CD4-positive, alpha-beta T cell treated with Interleukin-17A for 4 hours (primary cell): Measurements from ENCODE around the gene CCDC192.

ENCODE experiments used
- DNase-seq: peaks from one replicate; pipeline ENCODE4 v3.0.0-alpha.2; 2020; ENCODE audit warnings: mixed read lengths

Gene CCDC192

DNA sequence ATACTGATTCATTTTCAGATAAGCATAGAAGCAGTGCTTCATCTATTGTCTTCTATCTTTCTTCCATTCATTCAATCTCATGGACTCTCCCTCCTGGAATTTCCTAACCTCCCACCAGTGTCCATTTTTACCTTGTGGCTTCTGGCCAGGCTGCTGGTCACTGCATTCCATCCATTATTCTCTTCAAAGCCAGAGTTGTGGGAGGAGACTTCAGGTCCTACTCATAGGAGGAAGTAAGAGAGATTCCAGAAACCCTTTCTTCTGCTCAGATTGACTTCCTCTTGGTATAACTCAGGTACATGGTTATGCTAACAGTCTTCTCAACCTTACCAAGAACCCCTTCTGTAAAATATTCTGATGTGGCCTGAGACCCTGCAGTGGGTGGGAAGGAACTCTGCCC is 227.1 kb downstream of the CCDC192 start:
- DNase-seq, result no peak

DNA sequence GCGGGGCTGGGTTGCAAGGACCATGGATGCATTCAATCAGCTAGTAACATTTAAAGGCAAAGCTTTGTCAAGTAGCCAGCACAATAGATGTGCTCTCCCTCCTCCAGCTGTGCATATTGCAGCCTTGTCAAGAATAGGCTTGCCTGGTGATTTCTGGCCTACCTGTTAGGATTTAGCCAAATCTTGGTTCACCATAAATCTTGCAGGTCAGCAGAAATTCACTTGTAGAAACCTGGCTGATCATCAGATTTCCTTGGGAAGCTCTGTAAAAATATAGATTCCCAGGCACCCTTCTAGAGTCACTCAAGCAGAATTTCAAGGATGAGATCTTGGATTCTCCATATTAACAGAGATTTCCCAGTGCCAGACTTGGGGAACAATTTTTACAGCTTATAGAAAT is 228.2 kb downstream of the CCDC192 start:
- no peak for DNase-seq

DNA sequence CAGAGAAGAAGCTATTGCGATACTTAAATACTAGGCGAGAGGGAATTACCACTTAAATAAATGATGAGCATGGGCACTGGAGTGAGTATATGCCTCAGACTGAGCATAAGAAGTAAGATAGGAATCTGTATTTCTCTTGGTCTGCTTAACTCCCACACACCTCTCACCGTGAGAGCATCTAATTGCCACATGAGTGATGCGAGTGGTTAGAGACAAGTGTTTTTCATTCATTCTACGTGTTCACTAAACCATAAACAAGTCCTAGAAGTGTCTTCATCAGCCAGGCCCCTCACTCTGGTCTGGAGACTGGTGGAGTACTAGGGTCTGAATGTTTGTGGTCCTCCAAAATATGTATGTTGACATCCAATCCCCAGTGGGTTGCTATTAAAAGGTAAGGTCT is 230.2 kb downstream of the CCDC192 start:
- no peak for DNase-seq

DNA sequence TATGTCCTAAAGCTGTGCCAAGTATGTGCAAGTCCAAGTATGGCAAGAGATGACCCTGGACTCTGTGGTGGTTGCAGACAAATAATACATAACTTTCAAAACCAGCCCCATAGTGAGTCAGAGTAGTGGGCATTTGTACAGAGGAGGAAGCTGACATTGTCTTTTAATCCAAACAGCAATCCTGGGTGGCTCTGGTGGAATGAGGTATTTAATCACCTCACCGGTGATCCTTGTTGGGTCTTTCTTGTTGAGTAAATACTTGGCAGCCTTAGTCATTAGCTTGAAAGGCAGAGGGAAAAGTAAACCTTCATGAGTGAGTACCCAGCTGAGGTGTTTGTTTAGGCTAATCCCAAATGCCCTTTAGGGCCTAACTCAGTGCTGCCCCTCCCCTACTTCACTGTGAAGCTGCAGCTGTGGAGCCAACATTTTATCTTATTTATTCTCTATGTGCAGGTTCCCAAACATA is 231.6 kb downstream of the CCDC192 start:
- no peak for DNase-seq

DNA sequence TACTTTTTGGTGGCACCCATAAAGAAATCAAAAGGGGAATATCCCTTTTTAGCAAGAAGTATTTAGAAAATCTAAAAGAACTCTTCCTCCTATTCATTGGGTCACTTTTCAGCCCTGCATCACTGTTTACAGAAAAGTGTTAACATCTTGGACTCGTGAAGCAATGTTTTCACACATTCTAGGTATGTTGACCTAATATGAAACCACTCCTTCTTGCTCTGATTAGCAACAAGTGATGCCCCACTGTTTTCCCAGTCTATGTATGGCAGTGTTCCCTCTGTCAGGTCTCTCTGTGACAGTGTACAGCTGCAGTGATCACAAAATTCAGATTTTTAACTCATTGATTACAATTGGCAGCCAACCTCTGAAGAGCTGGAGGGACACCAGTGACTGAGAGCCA is 232.2 kb downstream of the CCDC192 start:
- DNase-seq, result no peak

DNA sequence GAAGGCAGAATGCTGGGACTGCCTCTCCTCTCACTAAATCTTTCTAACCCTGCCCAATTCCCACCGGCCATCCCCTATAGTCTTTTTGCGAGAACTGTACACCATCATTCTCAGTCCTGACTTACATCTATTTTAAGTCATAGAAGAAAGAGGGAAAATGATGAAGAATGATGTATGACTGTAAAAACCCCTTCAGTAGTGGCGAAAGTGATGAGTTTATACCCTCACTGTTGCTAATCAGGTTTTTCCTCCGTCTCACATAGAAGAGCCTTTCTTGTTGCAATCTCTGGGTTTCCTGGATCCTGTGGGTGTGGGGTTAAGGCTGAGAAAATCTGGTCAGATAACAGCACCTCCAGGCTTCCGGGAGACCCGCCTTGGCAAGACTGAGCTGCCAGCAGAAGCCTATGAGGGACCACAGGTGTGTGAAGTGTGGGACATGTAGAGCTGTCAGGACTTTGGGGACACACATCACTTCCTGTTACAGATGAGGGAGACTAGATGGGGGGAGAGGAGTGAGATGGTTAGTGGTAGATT is 233.3 kb downstream of the CCDC192 start:
- peak; percentile 3 for DNase-seq

DNA sequence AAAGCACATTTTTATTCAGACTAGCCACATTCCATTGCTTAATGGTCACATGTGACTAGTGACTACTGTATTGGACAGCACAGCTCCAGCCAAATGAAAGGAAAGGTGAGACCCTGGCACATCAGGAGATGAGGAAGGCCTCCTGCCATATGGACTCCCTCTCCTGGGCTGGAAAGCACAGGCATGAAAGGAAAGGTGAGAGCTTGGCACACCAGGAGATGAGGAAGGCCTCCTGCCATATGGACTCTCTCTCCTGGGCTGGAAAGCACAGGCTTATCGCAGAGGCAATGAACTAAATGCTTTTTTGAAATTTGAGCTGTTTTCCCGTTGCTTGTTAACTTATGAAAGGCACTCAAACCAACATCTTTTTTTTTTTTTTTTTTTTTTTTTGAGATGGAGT is 235.6 kb downstream of the CCDC192 start:
- DNase-seq, result no peak

DNA sequence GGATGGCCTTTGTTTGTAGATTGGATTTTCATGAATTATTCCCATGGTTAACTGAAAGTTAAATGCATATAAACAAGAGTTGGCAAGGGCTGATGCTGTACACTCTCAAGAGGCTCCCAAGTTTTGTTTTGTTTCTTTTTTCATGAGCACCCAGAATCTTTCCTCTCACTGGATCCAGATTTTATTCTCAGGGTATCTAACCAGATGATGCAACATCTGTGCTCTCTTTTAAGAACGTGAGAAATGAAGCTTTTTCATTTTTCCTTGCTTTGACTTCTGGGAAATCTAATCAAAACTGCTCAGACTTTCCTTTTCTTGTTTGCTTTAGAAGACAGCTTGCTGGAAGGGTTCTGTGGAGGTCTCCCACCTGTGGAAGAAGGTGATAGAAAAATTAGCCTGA is 237.7 kb downstream of the CCDC192 start:
- DNase-seq, result no peak

DNA sequence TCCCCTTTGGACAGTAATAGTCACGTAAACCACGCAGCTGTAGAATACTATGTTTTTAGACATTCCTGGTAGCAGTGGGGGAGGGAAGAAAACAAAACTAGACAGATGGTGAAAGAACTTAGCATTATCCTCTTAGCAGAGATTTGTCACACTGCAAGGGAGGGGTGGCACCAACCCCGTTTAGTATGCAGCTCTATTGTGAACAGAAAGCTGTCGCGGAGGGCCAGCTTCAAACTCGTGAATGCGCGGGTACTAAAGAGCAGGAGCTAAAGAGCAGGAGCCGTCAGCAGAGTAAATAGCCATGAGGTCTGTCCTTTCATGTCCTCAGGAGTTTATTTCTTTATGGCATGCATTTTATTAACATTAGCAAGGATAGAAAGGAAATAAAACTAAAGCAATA is 238.5 kb downstream of the CCDC192 start:
- DNase-seq, result no peak

DNA sequence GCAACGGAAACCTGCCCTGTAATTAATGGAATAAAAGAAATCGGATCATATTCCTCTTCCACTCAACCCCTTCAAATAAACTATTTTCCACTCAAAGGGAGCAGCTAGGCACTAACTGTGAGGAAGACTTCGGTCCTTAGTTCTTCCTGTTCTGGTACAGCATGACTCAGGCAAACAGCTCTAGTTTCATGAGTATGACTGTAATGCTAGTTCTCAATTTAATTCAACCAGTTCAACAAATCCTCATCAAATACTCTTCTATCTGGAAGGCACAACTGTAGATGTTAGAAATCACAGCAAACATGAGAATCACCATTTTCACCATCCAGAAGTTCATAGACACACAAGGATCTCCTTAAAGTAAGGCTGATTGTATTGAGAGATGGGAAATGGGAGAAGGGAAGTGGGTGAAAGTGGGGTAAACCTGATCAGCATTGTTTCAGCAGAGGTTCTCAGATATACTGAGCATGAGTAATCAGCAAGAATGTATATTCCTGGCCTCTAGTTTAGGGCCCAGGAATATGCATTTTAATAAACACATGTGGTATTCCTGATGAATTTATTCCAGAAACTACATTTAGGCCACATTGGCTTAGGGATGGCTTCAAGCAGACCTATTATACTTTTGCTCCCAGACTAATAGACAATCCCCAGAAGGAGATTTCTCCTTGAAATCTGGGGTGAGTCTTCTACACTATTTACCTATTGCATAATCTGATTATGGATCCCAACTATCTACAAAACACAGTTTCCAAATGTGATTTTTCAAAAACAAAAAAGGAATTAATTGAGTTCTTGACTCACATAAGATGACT is 239.3 kb downstream of the CCDC192 start:
- no peak for DNase-seq

DNA sequence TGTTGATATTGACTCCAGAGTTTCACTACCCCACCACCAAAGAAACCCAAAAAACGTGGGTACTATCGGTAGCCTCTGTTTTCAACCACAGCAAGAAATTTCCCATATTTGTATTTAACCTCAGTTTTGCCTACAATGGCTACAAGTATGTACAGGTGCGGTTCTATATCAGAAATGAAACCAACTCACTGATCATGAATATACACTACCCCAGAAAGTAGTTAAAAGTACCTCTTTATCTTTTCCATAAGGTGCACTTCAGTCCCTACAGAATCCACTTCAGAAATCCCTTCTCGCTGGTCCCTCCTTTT is 239.8 kb downstream of the CCDC192 start:
- DNase-seq, result no peak

DNA sequence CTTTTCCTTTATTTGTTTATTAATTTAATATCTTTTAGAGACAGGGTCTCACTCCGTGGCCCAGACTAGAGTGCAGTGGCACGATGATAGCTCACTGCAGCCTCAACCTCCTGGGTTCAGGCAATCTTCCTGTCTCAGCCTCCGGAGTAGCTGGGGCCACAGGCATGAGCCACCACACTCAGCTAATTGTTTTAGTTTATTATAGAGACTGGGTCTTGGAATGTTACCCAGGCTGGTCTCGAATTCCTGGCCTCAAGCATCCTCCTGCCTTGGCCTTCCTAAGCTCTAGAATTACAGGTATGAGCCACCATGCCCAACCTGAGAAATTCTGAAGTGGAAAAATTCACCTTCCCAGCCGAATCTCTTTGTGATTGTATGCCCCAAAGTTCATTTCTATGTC is 240.9 kb downstream of the CCDC192 start:
- DNase-seq, result no peak

DNA sequence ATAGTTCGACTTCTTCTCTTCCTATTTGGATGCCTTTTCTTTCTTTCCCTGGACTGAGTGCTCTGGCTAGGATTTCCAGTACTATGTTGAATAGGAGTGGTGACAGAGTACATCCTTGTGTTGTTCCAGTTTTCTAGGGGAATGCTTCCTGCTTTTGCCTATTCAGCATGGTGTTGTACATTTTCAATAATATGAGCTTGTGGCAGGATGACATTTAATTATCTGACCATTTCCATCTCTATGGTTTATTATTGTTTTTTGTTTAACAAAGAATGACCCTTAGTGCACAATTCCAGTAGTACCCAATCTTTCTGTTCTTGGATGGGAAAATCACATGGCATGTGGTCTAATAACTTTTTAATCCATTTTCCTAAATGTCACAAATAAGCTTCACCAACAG is 244.8 kb downstream of the CCDC192 start:
- DNase-seq, result no peak

DNA sequence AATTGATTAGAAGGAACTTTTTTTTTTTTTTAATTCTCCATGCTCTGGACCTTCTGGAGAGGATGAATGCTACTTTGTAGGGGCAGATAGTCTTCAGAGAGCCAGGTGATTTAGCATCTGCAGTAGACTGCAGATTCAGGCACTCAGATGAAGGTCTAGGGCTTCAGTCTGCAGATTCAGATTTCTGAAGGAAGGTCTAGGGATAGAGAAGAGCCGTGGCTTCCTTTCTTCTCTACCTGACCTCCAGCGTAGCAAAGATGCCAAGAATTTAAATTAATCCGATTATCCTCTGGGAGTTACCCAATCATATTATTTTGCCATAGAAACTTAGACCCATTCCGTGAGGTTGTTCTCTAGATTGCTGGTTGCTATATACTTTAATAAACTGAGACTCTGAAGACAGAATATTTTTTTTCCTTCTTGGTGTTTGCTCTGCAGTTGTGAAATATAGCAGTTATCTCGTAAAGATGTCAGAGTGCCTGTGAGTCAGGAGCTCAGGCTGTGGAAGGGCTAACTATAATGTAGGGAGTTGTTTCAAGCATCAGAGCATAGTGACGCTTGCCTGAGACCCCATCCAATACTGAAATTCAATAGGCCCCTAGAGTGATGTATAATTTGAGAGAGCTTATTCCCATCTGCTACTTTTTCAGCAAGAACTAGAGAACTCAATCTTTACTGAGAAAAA is 247.7 kb downstream of the CCDC192 start:
- DNase-seq, result no peak

DNA sequence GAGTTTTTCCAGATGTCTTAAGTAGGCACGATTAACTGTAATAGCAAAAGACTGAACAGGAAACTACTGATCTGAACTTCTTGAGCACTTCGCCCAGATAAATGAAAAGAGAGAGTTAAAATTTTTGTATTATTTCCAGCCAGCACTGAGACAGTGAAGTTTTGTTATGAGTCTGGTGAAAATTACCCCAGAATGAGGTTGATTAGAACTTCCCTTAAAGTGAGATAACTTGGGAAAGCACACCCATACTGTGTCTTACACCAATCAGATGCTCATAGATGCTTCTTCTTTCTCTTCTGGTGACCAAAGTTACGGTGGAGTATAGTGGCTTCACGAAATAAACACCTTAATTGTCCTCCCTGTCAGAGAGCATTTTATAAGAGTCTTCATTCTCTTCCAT is 248.6 kb downstream of the CCDC192 start:
- no peak for DNase-seq

DNA sequence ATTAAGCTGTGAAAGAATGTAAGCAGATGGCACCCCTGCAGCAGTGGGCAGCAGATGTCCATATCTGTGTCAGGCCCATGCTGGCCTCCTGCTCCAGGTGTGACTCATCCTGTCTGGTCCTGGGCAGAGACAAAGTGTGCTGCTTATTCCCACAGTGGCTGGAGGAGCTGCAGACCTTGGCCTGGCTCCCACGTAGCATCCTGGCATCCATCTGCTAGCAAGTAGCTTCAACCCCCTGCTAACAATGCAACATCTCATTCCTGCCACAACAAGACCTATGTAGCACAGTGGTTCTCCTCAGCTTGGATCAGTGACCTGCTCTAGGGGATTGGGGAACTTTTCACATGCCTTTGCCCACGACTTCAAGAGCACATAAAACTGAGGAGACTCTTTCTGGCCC is 254.0 kb downstream of the CCDC192 start:
- DNase-seq, result no peak

DNA sequence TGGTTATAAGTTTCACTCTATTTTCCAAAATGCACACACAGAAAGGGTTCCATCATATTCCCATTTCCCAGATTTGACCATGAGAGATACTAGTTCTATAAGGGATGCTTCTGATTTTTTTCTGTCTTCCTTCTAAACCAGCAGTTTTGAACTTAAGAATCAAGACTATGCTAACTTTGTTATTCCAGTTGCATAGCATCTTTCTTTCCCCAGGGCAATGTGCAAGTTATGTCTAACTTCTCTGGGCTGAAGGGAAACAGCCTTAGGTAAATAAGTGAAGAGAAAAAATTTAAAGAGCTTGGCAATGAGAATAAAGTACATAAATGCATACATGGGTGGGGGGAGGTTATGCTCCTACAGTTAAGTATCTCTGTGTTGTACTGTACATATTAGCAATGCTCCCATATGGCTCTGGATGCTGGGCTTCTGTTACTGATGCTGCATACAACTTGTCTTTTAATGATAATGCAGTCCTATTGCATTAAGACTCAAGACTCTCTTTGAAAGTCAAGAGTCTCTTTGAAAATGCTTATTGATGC is 254.6 kb downstream of the CCDC192 start:
- DNase-seq, result no peak

DNA sequence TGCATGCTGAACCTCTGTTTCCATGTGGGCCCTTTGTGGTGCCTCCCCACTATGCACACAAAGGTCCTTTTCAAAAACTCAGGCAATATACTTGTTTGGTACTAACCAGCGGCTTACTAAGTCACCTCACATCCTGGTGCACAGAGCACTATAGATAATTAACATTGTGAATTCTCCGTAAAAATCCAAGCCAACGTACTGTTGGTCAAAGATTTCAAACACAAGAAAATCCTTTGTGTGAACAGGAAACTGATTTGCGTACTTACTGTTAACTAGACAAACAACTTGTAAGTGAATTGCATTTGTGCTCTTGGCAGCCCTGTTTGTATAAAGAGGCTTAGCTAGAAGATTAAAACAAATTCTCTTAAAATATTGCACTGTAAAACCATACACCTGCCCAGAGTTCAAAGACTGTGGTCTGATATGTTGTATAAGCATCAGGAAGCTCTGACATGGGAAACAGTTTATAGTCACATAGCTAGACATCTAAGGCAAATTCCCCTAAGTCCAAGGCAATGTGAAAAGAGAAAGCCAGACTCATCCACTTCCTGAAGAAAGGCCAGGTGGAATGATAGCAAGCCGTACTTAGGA is 255.3 kb downstream of the CCDC192 start:
- DNase-seq, result no peak

DNA sequence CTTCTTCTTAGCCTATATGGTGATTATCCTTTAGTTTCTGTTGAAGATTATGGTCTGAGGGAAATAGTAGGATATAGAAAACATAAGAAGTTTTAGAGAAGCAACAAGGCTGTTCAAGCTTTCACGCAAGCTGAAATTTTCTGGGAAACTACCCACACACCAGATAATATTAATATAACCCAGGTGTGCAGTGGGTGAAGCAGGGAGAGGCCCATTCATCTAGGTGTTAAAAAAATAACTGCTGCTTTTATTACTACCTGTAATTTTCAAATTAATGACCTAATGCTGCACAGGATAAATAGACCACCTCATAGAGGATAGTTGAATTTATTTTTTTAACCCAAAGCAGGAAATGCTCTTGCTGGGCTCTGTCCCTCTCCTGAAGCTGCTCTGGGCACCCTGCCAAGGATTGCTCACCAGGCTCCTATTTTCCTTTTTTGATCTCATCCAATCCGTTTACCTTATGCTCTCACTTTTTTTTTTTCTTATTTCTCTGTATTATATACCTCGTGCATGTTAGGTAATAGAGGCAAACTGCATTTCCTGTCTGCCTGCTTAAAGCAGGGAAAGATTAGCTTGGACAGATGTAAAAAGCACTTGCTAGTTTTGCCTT is 256.1 kb downstream of the CCDC192 start:
- DNase-seq, result peak; percentile 43

DNA sequence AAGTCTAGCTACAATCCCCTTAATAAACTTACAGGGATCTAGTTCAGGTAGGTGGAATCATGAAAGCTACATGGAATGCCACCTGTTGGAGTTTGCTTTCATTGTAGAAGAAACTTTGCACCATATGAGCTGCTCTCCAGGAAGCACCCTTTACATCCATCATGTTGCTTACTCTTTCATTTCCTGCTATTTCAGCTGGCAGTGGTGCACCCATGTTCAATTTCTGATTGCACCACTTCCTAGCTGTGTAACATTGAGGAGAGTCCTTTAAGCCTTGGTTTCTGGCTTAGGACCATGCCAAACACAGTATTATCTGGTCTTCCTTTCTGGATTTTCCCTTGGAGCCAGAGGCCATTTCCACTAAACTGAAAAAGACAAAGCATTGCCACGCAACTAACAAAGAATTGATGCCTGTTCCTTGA is 257.1 kb downstream of the CCDC192 start:
- no peak for DNase-seq

DNA sequence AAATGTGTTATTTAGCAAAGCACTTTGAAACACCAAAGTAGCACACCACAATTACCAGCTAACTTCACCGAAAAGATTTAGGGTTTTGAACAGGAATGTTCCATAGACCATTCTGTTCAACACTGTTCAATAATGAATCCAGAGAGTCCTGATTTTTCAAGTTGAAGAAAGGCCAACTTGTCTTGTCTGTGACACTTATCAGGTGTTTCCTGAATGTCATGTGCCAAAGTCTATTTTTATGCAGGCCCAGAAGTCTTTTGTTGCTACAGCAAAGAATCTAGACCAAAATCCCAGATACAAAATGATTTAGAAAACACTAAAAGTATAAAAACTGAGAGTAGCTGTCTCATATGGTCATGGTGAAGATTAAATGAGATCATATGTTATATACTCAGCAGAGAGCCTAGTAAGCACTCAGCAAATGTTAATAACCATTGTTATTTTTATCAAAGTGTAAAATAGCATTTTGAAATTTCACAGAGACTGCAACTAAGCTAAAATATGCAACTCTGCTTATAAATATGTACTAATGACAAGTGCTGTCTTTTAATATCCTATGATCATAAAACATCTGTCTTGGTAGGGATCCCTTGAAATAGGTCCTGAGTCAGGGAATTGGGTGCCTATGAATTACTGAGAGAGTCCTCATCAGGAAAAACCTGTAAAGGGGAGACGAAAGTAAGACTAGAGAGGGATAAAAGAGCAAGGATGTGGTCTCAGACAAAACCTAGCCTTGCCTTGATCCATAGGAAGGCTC is 258.0 kb downstream of the CCDC192 start:
- DNase-seq, result no peak

DNA sequence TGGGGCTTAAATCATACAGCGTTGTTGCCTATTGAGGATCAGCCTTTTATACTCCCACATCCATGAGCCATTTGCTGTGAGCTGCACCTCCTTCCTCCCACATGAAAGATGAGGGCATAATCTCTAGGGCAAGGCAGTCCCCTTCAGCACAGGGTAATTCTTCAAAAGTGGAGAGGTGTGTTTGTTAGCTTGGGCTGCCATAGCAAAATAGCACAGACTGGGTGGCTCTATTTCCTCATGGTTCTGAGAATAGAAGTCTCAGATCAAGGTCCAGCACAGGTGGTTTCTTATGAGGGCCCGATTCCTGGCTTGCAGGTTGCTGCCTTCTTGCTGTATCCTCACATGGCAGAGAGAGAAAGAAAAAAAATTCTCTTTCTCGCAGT is 258.6 kb downstream of the CCDC192 start:
- no peak for DNase-seq

DNA sequence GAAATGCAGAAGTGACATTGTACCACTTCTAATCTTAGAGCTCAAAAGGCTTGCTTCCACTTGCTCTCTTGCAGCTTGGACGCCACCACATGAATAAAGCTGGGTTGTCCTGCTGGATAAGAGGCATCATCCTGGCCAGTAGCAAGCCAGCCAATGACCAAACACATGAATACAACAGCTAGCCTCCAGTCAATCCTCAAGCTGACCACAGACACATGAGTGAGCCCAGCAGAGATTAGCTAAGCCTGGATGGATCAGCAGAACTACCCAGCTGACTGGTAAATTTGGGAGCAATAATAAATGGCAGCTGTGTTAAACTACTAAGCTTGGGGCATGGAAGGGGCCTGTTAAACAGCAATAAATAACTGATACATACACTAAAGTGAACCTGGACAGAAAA is 259.3 kb downstream of the CCDC192 start:
- DNase-seq, result no peak
